ENCODE results near the gene DMD. TPM values are rescaled to one million over a fixed set of nuclear protein-coding genes. Genes with fewer than 3 reads are reported as not detected.

Gene DMD
- total RNA-seq, 2 donors from 2014 or later, result 0.32 to 1.8 TPM

GRCh38 chrX:31099536-31100090, 2111.7 kb downstream of the DMD start:
- H3K27me3 Mint-ChIP-seq, result no peaks in the 10 kb centered on the region
- H3K4me3 Mint-ChIP-seq, result no peak overlapping the region
- no peaks in the 10 kb centered on the region for H3K36me3 Mint-ChIP-seq (ENCODE audit: low read depth)
- H3K9me3 ChIP-seq (ENCODE audit: control insufficient read depth, low read length, poor library complexity, severe bottlenecking), result no peaks in the 10 kb centered on the region
- ATAC-seq (peak; percentile 27), DNase-seq (no peak)
- H3K4me1 Mint-ChIP-seq, result no peaks in the 10 kb centered on the region
- H3K27ac Mint-ChIP-seq, result no peak overlapping the region

GRCh38 chrX:31098079-31098478, 2113.3 kb downstream of the DMD start:
- H3K4me1 Mint-ChIP-seq, result no peaks in the 10 kb centered on the region

GRCh38 chrX:31093639-31093975, 2117.7 kb downstream of the DMD start:
- no peaks in the 10 kb centered on the region for H3K27me3 Mint-ChIP-seq
- DNase-seq (no peak), ATAC-seq (no peak)
- no peaks in the 10 kb centered on the region for H3K4me1 Mint-ChIP-seq
- no peak overlapping the region for H3K4me3 Mint-ChIP-seq
- no peaks in the 10 kb centered on the region for H3K9me3 ChIP-seq (ENCODE audit: control insufficient read depth, low read length, poor library complexity, severe bottlenecking)
- no peak overlapping the region for H3K27ac Mint-ChIP-seq
- H3K36me3 Mint-ChIP-seq (ENCODE audit: low read depth), result no peaks in the 10 kb centered on the region

More at GRCh38 chrX:31098079-31098478, 2113.3 kb downstream of the DMD start:
- no peak overlapping the region for H3K27ac Mint-ChIP-seq
- no peaks in the 10 kb centered on the region for H3K27me3 Mint-ChIP-seq
- DNase-seq, result no peak
- H3K9me3 ChIP-seq (ENCODE audit: control insufficient read depth, low read length, poor library complexity, severe bottlenecking), result no peaks in the 10 kb centered on the region
- H3K4me3 Mint-ChIP-seq, result no peak overlapping the region
- no peaks in the 10 kb centered on the region for H3K36me3 Mint-ChIP-seq (ENCODE audit: low read depth)
- no peak for ATAC-seq

GRCh38 chrX:31092970-31093638, 2118.2 kb downstream of the DMD start:
- DNase-seq (no peak), ATAC-seq (no peak)
- Mint-ChIP-seq H3K27me3 (no peaks in the 10 kb centered on the region), H3K4me1 (no peaks in the 10 kb centered on the region), H3K36me3 (ENCODE audit: low read depth) (no peaks in the 10 kb centered on the region), H3K4me3 (no peak overlapping the region), H3K27ac (no peak overlapping the region)
- H3K9me3 ChIP-seq (ENCODE audit: control insufficient read depth, low read length, poor library complexity, severe bottlenecking), result no peaks in the 10 kb centered on the region

- no peaks in the 10 kb centered on the region for H3K4me1 Mint-ChIP-seq
- H3K27ac Mint-ChIP-seq, result no peak overlapping the region
- no peaks in the 10 kb centered on the region for H3K36me3 Mint-ChIP-seq (ENCODE audit: low read depth)
- no peak overlapping the region for H3K4me3 Mint-ChIP-seq
- no peaks in the 10 kb centered on the region for H3K9me3 ChIP-seq (ENCODE audit: control insufficient read depth, low read length, poor library complexity, severe bottlenecking)
- H3K27me3 Mint-ChIP-seq, result no peaks in the 10 kb centered on the region
- DNase-seq, result no peak
- no peak for ATAC-seq
These were observed 2118.9 kb downstream of the DMD start for GRCh38 chrX:31092476-31092875.

- H3K4me1 Mint-ChIP-seq, result no peaks in the 10 kb centered on the region
- H3K4me3 Mint-ChIP-seq, result no peak overlapping the region
- no peaks in the 10 kb centered on the region for H3K27me3 Mint-ChIP-seq
- H3K27ac Mint-ChIP-seq, result no peak overlapping the region
- H3K9me3 ChIP-seq (ENCODE audit: control insufficient read depth, low read length, poor library complexity, severe bottlenecking), result no peaks in the 10 kb centered on the region
- no peaks in the 10 kb centered on the region for H3K36me3 Mint-ChIP-seq (ENCODE audit: low read depth)
- ATAC-seq, result no peak
- no peak for DNase-seq
These were observed 2119.5 kb downstream of the DMD start for GRCh38 chrX:31091819-31092218.

GRCh38 chrX:31074522-31074921, 2136.8 kb downstream of the DMD start:
- Mint-ChIP-seq H3K27ac (no peak overlapping the region), H3K4me3 (no peak overlapping the region), H3K4me1 (no peaks in the 10 kb centered on the region), H3K27me3 (no peaks in the 10 kb centered on the region), H3K36me3 (ENCODE audit: low read depth) (no peaks in the 10 kb centered on the region)
- no peak for ATAC-seq
- H3K9me3 ChIP-seq (ENCODE audit: control insufficient read depth, low read length, poor library complexity, severe bottlenecking), result no peaks in the 10 kb centered on the region
- DNase-seq, result no peak

- ATAC-seq, result no peak
- Mint-ChIP-seq H3K27ac (no peak within 1 kb of the TSS), H3K27me3 (no peaks in the 10 kb centered on the region)
These were observed 2139.6 kb downstream of the DMD start, which contains the start of gene FTHL17 for GRCh38 chrX:31071725-31072124. TSS of gene FTHL17 (minus strand) at chrX:31072041. CDS start at chrX:31071953, 88 bp downstream.

GRCh38 chrX:31071262-31071661, 2140.1 kb downstream of the DMD start:
- ATAC-seq (no peak), DNase-seq (no peak)
- H3K36me3 Mint-ChIP-seq (ENCODE audit: low read depth), result no peaks in the 10 kb centered on the region
- H3K27ac Mint-ChIP-seq, result no peak overlapping the region
- H3K9me3 ChIP-seq (ENCODE audit: control insufficient read depth, low read length, poor library complexity, severe bottlenecking), result no peaks in the 10 kb centered on the region
- H3K4me3 Mint-ChIP-seq, result no peak overlapping the region
- no peaks in the 10 kb centered on the region for H3K4me1 Mint-ChIP-seq
- H3K27me3 Mint-ChIP-seq, result no peaks in the 10 kb centered on the region

More at GRCh38 chrX:31071725-31072124, 2139.6 kb downstream of the DMD start, which contains the start of gene FTHL17:
- DNase-seq, result no peak
- Mint-ChIP-seq H3K4me1 (no peaks in the 10 kb centered on the region), H3K36me3 (ENCODE audit: low read depth) (no peaks in the 10 kb centered on the region), H3K4me3 (no peak within 1 kb of the TSS)
- H3K9me3 ChIP-seq (ENCODE audit: control insufficient read depth, low read length, poor library complexity, severe bottlenecking), result no peaks in the 10 kb centered on the region

- Mint-ChIP-seq H3K36me3 (ENCODE audit: low read depth) (no peaks in the 10 kb centered on the region), H3K4me1 (no peaks in the 10 kb centered on the region)
- no peak for DNase-seq
These were observed 2141.3 kb downstream of the DMD start for GRCh38 chrX:31070057-31070468.

More at GRCh38 chrX:31070057-31070468, 2141.3 kb downstream of the DMD start:
- no peak overlapping the region for H3K4me3 Mint-ChIP-seq
- H3K27me3 Mint-ChIP-seq, result no peaks in the 10 kb centered on the region
- ATAC-seq, result peak; percentile 90
- no peaks in the 10 kb centered on the region for H3K9me3 ChIP-seq (ENCODE audit: control insufficient read depth, low read length, poor library complexity, severe bottlenecking)
- peak overlapping the region; percentile 45 for H3K27ac Mint-ChIP-seq

Measured in T-helper 17 cell (primary cell).